NCI-H2107 (cell line): ENCODE results near the gene OSBPL1A.
"Not testable (repeated sequence)": the region's sequence is repeated elsewhere in the genome, so short reads cannot be mapped to it uniquely, and the experiment has no call there.

Experiments
- DNase-seq: peaks from one replicate; lab custom pipeline; 2025; lab: John Stamatoyannopoulos, UW

The OSBPL1A gene

GRCh38 chr18:24397131-24397693 lies 412 bp downstream of the OSBPL1A start:
- DNase-seq = peak; percentile 28

DNA sequence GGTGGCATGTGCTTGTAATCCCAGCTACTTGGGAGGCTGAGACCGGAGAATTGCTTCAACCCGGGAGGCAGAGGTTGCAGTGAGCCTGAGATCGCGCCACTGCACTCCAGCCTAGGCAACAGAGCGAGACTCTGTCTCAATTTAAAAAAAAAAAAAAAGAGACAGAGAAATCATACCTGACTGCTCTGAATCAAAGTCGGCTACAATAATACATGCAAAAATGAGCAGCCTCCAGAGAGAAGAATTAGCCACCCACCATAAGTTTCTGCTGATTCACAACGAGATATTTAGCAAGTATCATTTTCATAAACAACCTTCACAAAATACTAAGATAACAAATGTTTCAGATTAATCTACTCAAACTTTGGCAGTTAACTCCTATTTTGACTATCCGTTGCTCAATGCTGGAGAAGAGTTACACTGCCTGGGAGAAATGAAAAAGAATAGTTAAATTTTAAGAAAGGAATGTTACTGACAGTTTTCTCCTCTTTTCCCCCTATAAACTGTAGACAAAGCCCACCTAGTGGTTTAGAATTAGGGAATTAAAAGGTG lies 1.5 kb downstream of the OSBPL1A start:
- no peak for DNase-seq

GRCh38 chr18:24395049-24395795 lies 2.4 kb downstream of the OSBPL1A start:
- no peak for DNase-seq

DNA sequence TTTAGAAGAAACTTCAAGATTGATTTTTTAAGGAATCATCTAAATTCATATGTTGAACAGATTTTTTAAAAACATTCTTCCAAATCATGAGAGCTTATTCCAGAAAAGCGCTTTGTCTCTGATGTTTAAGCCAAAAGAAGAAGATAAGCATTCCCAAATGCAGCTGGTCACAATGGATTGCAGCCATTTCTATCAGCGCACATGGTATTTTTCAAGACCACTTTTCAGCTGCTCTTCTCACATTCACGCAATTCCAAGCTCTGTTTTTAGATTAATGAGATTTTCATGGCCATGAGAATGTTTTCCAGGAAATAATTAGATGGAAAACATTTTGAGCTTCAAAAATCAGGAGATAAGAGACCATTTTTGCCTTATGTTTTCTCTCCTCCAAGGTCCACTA lies 8.7 kb downstream of the OSBPL1A start:
- no peak for DNase-seq

DNA sequence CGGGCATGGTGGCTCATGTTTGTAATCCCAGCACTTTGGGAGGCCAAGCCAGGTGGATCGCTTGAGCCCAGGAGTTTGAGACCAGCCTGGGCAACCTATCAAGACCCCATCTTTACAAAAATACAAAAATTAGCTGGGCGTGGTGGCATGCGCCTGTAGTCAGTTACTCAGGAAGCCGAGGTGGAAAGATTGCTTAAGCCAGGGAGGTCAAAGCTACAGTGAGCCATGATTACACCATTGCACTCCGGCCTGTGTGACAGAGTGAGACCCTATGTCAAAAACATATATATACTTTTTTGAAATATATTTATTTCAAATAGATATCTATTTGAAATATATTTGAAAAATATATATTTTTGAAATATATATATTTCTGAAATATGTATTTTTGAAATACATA lies 10.9 kb downstream of the OSBPL1A start:
- DNase-seq = no peak

GRCh38 chr18:24381126-24381525 lies 16.5 kb downstream of the OSBPL1A start:
- no peak for DNase-seq

- no peak for DNase-seq
Observed at GRCh38 chr18:24380163-24380747, 17.4 kb downstream of the OSBPL1A start.

GRCh38 chr18:24378598-24378997 lies 19.0 kb downstream of the OSBPL1A start:
- DNase-seq = no peak

- DNase-seq = not testable (repeated sequence)
Observed at GRCh38 chr18:24376531-24376930, 21.1 kb downstream of the OSBPL1A start.

GRCh38 chr18:24373328-24373727 lies 24.3 kb downstream of the OSBPL1A start:
- no peak for DNase-seq

DNA sequence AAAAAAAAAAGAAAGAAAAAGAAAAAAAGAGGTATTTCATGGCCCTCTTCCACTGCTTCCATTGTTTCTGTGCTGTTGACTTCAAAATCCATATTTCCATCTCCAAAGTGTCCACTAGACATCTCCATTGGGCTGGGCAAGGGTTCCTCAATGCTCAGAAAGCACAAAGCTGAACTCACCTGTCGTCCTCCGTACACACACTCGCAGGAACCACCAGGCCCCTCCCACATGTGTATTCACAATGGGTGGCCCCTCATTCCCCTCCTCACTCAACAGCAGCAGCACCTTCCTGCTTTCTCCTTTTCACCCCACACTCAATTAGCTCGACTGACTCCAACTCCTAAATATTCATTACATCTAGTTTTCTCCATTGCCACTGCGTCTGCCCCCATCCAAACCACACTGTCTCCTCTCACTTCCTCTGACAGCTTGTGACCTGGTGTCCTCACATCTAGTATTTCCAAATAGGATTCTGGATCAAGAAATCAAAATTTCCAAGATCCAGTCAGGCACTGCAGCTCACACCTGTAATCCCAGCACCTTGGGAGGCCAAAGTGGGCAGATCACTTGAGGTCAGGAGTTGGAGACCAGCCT lies 25.2 kb downstream of the OSBPL1A start:
- DNase-seq = no peak

GRCh38 chr18:24370120-24370519 lies 27.5 kb downstream of the OSBPL1A start:
- no peak for DNase-seq

GRCh38 chr18:24369426-24369825 lies 28.2 kb downstream of the OSBPL1A start:
- no peak for DNase-seq

DNA sequence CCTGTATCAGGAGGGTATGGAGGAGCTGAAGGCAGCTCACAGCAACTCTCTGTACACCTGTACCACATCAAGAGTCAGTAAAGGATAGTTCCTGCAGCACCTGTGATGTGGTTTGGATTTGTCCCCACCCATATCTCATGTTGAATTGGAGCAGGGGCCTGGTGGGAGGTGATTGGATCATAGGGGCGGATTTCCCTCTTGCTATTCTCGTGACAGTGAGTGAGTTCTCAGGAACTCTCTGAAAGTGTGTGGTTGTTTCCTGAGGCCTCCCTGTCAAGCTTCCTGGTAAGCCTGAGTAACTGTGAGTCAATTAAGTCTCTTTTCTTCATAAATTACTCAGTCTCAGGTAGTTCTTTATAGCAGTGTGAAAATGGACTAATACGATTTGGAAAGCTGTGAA lies 28.9 kb downstream of the OSBPL1A start:
- no peak for DNase-seq

- no peak for DNase-seq
Observed at GRCh38 chr18:24366328-24366727, 31.3 kb downstream of the OSBPL1A start.

DNA sequence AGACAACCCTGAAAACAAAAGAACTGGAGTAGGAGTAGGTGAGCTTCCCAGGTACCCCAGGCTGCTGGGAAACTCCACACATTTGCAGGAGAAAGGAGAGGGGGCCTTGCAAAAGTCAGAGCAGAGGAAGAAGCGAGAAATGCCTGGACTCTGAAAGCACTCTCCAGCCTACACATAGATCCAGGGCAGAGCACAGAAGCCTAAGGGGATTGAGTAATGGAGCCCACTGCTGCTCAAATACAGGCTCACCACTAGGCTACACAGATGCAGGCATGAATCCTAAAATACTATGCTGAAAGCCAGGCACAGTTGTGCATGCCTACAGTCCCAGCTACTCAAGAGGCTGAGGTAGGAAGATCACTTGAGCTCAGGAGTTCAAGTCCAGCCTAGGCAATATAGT lies 33.4 kb downstream of the OSBPL1A start:
- no peak for DNase-seq

- no peak for DNase-seq
Observed at GRCh38 chr18:24362757-24363156, 34.9 kb downstream of the OSBPL1A start.

DNA sequence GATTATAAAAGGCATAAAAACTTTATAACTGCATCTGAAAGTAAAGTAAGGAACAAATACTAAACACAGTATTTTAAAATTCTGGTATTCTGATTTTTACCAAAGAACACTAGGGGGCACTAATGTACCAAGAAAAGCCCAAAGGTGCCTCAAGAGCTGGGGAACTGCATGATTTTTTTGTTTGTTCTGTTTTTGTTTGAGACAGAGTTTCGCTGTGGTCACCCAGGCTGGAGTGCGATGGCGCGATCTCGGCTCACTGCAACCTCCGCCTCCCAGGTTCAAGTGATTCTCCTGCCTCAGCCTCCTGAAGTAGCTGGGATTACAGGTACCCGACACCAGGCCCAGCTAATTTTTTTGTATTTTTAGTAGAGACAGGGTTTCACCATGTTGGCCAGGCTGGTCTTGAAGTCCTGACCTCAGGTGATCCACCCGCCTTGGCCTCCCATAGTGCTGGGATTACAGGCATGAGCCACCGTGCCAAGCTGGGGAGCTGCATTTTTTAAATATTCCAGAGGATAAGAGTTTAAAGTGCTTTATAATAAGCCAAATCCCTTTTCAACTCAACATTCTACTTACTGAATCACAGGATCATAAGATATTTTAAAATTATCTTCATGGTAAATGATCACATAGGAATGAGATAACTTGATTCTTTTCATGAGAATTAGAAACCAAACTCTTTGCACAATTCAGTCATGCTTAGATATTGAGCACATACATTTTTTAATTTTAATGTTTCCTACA lies 37.7 kb downstream of the OSBPL1A start:
- not testable (repeated sequence) for DNase-seq

- DNase-seq = no peak
Observed at GRCh38 chr18:24354278-24354677, 43.3 kb downstream of the OSBPL1A start.

DNA sequence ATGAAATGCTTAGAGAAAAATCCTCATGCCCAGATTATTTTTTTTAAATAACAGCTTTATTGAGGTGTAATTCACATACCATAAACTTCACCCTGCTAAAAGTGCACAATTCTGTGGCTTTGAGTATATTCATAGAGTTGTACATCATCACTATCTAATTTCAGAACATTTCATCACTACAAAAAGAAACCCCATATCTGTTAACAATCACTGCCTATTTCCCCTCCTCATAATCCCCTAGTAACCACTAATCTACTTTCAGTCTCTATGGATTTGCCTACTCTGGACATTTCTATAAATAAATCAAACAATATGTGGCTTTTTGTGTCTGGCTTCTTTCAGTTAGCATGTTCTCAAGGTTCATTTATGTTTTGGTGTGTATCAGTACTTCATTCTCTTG lies 51.4 kb downstream of the OSBPL1A start:
- no peak for DNase-seq

DNA sequence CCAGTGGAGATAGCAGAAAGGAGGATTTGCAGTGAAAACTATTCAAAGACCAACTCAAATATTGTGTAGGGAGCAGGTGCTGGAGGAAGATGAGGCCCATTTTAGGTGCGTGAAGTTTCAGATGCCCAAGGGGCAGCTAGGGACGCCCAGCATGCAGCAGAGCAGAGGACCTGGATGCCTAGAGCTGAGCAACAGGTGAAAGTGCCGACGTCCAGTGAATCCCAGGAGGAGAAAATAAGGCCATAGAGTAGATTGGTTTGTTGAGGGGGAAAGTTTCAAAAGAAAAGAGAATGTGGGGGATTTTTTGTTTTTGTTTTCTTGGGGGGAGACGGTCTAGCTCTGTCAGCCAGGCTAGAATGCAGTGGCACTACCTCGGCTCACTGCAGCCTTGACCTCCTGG lies 53.1 kb downstream of the OSBPL1A start:
- no peak for DNase-seq

DNA sequence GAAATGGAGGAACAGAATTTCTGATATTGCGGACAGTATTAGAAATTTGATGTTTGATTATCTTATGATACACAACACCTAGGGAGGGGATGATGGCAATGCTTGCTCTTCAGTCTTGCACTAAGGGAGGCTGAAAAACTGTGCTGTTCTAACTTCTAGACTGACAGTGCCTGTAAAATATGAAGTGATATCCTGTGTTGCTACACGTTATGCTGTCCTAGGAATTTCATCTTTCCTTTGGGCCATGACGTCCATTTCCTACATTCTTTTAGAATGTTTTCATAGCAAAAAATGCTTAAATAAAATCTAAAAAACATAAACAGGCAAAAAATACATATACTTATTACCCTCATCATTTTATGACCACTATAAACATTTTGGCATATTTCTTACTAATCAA lies 55.3 kb downstream of the OSBPL1A start:
- DNase-seq = no peak
